ENCODE data around the gene AKR7A3.
"Not testable (repeated sequence)": the region's sequence is repeated elsewhere in the genome, so short reads cannot be mapped to it uniquely, and the experiment has no call there.

AKR7A3 gene

GRCh38 chr1:19308509-19308907, 19.9 kb upstream of the AKR7A3 start:
- no peak overlapping the region for H3K4me3 ChIP-seq (ENCODE audit: low read depth, low read length)
- no peak for TF ChIP-seq CTCF (IDR thresholded peaks at IDR 0.05; ENCODE audit: borderline replicate concordance, insufficient read depth, low read depth, low read length)

GRCh38 chr1:19307794-19308508, 19.4 kb upstream of the AKR7A3 start:
- no peak for TF ChIP-seq CTCF (IDR thresholded peaks at IDR 0.05; ENCODE audit: borderline replicate concordance, insufficient read depth, low read depth, low read length)
- no peak overlapping the region for H3K4me3 ChIP-seq (ENCODE audit: low read depth, low read length)

- H3K4me3 ChIP-seq (ENCODE audit: low read depth, low read length) = no peak overlapping the region
- no peak for TF ChIP-seq CTCF (IDR thresholded peaks at IDR 0.05; ENCODE audit: borderline replicate concordance, insufficient read depth, low read depth, low read length)
These were observed 18.4 kb upstream of the AKR7A3 start for GRCh38 chr1:19306941-19307340.

- no peak overlapping the region for H3K4me3 ChIP-seq (ENCODE audit: low read depth, low read length)
- TF ChIP-seq CTCF (IDR thresholded peaks at IDR 0.05; ENCODE audit: borderline replicate concordance, insufficient read depth, low read depth, low read length) = no peak
These were observed 17.3 kb upstream of the AKR7A3 start for GRCh38 chr1:19305880-19306279.

GRCh38 chr1:19304081-19304480, 15.5 kb upstream of the AKR7A3 start:
- H3K4me3 ChIP-seq (ENCODE audit: low read depth, low read length) = not testable (repeated sequence)

- no peak for TF ChIP-seq CTCF (IDR thresholded peaks at IDR 0.05; ENCODE audit: borderline replicate concordance, insufficient read depth, low read depth, low read length)
- H3K4me3 ChIP-seq (ENCODE audit: low read depth, low read length) = no peak overlapping the region
These were observed 11.6 kb upstream of the AKR7A3 start for GRCh38 chr1:19300211-19300610.

- no peak overlapping the region for H3K4me3 ChIP-seq (ENCODE audit: low read depth, low read length)
- no peak for TF ChIP-seq CTCF (IDR thresholded peaks at IDR 0.05; ENCODE audit: borderline replicate concordance, insufficient read depth, low read depth, low read length)
These were observed 6.1 kb upstream of the AKR7A3 start for GRCh38 chr1:19294638-19295037.
